Dedifferentiated amniotic fluid mesenchymal stem cell (primary cell): ENCODE results near the gene LY6G5B.
"Not testable (repeated sequence)": the region's sequence is repeated elsewhere in the genome, so short reads cannot be mapped to it uniquely, and the experiment has no call there.

Experiments
- DNase-seq: peaks from one replicate; pipeline ENCODE4 v3.0.0-alpha.2; 2016; ENCODE audit errors: extremely low spot score

LY6G5B gene

GRCh38 chr6:31691078-31691463 lies 21.3 kb downstream of the LY6G5B start:
- no peak for DNase-seq

- no peak for DNase-seq
Observed at GRCh38 chr6:31691564-31692108, 21.9 kb downstream of the LY6G5B start.

GRCh38 chr6:31692353-31692752 lies 22.6 kb downstream of the LY6G5B start:
- DNase-seq, result no peak

GRCh38 chr6:31692886-31693285 lies 23.1 kb downstream of the LY6G5B start:
- no peak for DNase-seq

GRCh38 chr6:31693535-31693934 lies 23.8 kb downstream of the LY6G5B start:
- no peak for DNase-seq

GRCh38 chr6:31697555-31697954 lies 27.8 kb downstream of the LY6G5B start:
- DNase-seq, result no peak

- no peak for DNase-seq
Observed at GRCh38 chr6:31700740-31701401, 31.1 kb downstream of the LY6G5B start.

GRCh38 chr6:31701666-31702404 lies 32.1 kb downstream of the LY6G5B start:
- no peak for DNase-seq

GRCh38 chr6:31702405-31702818 lies 32.6 kb downstream of the LY6G5B start:
- no peak for DNase-seq

GRCh38 chr6:31702819-31703716 lies 33.3 kb downstream of the LY6G5B start, which contains the start of gene ABHD16A:
TSS of gene ABHD16A (minus strand) at chr6:31703324. CDS start at chr6:31703281, 43 bp downstream.
- peak; percentile 97 for DNase-seq

- DNase-seq, result no peak
Observed at GRCh38 chr6:31705931-31706330, 36.2 kb downstream of the LY6G5B start.

- no peak for DNase-seq
Observed at GRCh38 chr6:31706599-31706998, 36.8 kb downstream of the LY6G5B start, which contains the start of gene LY6G6F. TSS of gene LY6G6F (plus strand) at chr6:31706866. CDS start at chr6:31706907, 41 bp downstream.

- DNase-seq, result no peak
Observed at GRCh38 chr6:31707701-31708100, 37.9 kb downstream of the LY6G5B start.

- no peak for DNase-seq
Observed at GRCh38 chr6:31708224-31708623, 38.4 kb downstream of the LY6G5B start.

GRCh38 chr6:31709157-31709556 lies 39.4 kb downstream of the LY6G5B start:
- DNase-seq, result not testable (repeated sequence)

GRCh38 chr6:31710523-31711219 lies 40.9 kb downstream of the LY6G5B start:
- no peak for DNase-seq

GRCh38 chr6:31711233-31711632 lies 41.5 kb downstream of the LY6G5B start:
- DNase-seq, result no peak

GRCh38 chr6:31712296-31712695 lies 42.5 kb downstream of the LY6G5B start:
- no peak for DNase-seq

- no peak for DNase-seq
Observed at GRCh38 chr6:31713465-31713864, 43.7 kb downstream of the LY6G5B start.

GRCh38 chr6:31713991-31714684 lies 44.4 kb downstream of the LY6G5B start:
- no peak for DNase-seq
